IMR-90 (cell line): ENCODE measurements around the gene SH2B2. TPM values are rescaled to one million over a fixed set of nuclear protein-coding genes. Genes with fewer than 3 reads are reported as not detected.

Source experiments
- ATAC-seq: fragments of 200-7000 bp; cut with Tn5 transposase; 2 replicates; pipeline ENCODE4 v1.9.1; 2020; ENCODE audit warnings: low read depth, mild to moderate bottlenecking, moderate library complexity
- BruUV-seq: library from RNA; stranded (reverse); fragments of 400-500 nt; replicated peaks from 2 replicates; lab custom pipeline; 2021; lab: Mats Ljungman, UMichigan
- CTCF ChIA-PET: fragments of 300-600 bp; formaldehyde crosslinking; extraction: SDS; loops from one replicate; lab custom pipeline; 2021; ENCODE audit warnings: antibody characterized with exemption; lab: Yijun Ruan, JAX
- POLR2A ChIA-PET: fragments of 300-600 bp; sonication (Branson Sonifier 250); formaldehyde crosslinking; loops from one replicate; lab custom pipeline; 2022; ENCODE audit warnings: antibody characterized with exemption; ENCODE audit not compliant: unreplicated experiment; lab: Charles Lee
- DNase-seq: peaks from one replicate; pipeline ENCODE4 v3.0.0; 2013
- H2AFZ ChIP-seq: replicated peaks from 2 replicates; pipeline ENCODE3; 2013; ENCODE audit warnings: low read length, mild to moderate bottlenecking; ENCODE audit not compliant: poor library complexity
- H2AK5ac ChIP-seq: 2 replicates; pipeline ENCODE4 v1.6.1; 2013; ENCODE audit warnings: low read depth, low read length, inconsistent platforms
- H2AK9ac ChIP-seq: replicated peaks from 2 replicates; pipeline ENCODE3; 2013; ENCODE audit warnings: mild to moderate bottlenecking, low read depth, low read length, moderate library complexity; ENCODE audit not compliant: poor library complexity
- H2BK120ac ChIP-seq: 2 replicates; pipeline ENCODE4 v1.6.1; 2013; ENCODE audit warnings: low read depth, low read length, inconsistent platforms
- H2BK15ac ChIP-seq: 3 replicates; pipeline ENCODE4 v1.6.1; 2013; ENCODE audit warnings: low read depth, low read length, inconsistent platforms
- H2BK20ac ChIP-seq: 2 replicates; pipeline ENCODE4 v1.6.1; 2013; ENCODE audit warnings: low read depth, mild to moderate bottlenecking, inconsistent platforms, low read length, moderate library complexity
- H2BK5ac ChIP-seq: 2 replicates; pipeline ENCODE4 v1.6.1; 2013; ENCODE audit warnings: mild to moderate bottlenecking, low read depth, low read length, inconsistent platforms; ENCODE audit not compliant: poor library complexity, severe bottlenecking
- H3K14ac ChIP-seq: replicated peaks from 2 replicates; pipeline ENCODE4 v1.6.1; 2013; ENCODE audit warnings: low read depth, low read length, inconsistent platforms
- H3K18ac ChIP-seq: 2 replicates; pipeline ENCODE4 v1.6.1; 2013; ENCODE audit warnings: low read depth, low read length, control low read depth
- H3K23ac ChIP-seq: 2 replicates; pipeline ENCODE4 v1.6.1; 2013; ENCODE audit warnings: low read depth, low read length, inconsistent platforms
- H3K27ac ChIP-seq: 2 replicates; pipeline ENCODE4 v1.5.1; 2013; ENCODE audit warnings: mild to moderate bottlenecking, control low read depth, low read length; ENCODE audit not compliant: insufficient read depth
- H3K27me3 ChIP-seq: 2 replicates; pipeline ENCODE4 v1.6.1; 2013; ENCODE audit warnings: low read length; ENCODE audit not compliant: control insufficient read depth, insufficient read depth
- H3K36me3 ChIP-seq: 2 replicates; pipeline ENCODE4 v1.6.1; 2013; ENCODE audit warnings: low read length, mixed read lengths; ENCODE audit not compliant: control insufficient read depth, insufficient read depth
- H3K4ac ChIP-seq: 2 replicates; pipeline ENCODE4 v1.6.1; 2013; ENCODE audit warnings: low read depth, low read length, inconsistent platforms
- H3K4me1 ChIP-seq: 2 replicates; pipeline ENCODE4 v1.6.1; 2013; ENCODE audit warnings: low read length, mixed read lengths; ENCODE audit not compliant: control insufficient read depth, insufficient read depth
- H3K4me2 ChIP-seq: 2 replicates; pipeline ENCODE4 v1.6.1; 2013; ENCODE audit warnings: low read depth, mild to moderate bottlenecking, control low read depth, low read length, moderate library complexity
- H3K4me3 ChIP-seq: 2 replicates; pipeline ENCODE4 v1.5.1; 2013; ENCODE audit warnings: low read depth, mild to moderate bottlenecking, control low read depth, low read length, moderate library complexity; ENCODE audit not compliant: insufficient read depth
- H3K56ac ChIP-seq: 2 replicates; pipeline ENCODE4 v1.6.1; 2013; ENCODE audit warnings: low read length, inconsistent platforms; ENCODE audit not compliant: insufficient read depth; ENCODE audit errors: extremely low read depth
- H3K79me1 ChIP-seq, 2 experiments: 2 replicates each; pipeline ENCODE4 v1.6.1; 2013; ENCODE audit warnings: low read length in 2 of 2, inconsistent platforms in 1 of 2, low read depth in 1 of 2
- H3K9ac ChIP-seq: 2 replicates; pipeline ENCODE4 v1.6.1; 2013; ENCODE audit warnings: low read depth, low read length, control low read depth
- H3K9me1 ChIP-seq: 2 replicates; pipeline ENCODE4 v1.6.1; 2013; ENCODE audit warnings: low read length, inconsistent platforms; ENCODE audit not compliant: insufficient read depth
- H3K9me3 ChIP-seq: 2 replicates; pipeline ENCODE4 v1.6.1; 2013; ENCODE audit warnings: low read length; ENCODE audit not compliant: control insufficient read depth, insufficient read depth
- H4K20me1 ChIP-seq: 2 replicates; pipeline ENCODE4 v1.6.1; 2013; ENCODE audit warnings: low read length, inconsistent platforms; ENCODE audit not compliant: insufficient read depth
- H4K5ac ChIP-seq: 2 replicates; pipeline ENCODE4 v1.6.1; 2013; ENCODE audit warnings: mild to moderate bottlenecking, low read depth, low read length, control low read depth
- H4K8ac ChIP-seq, 2 experiments: 2 replicates each; pipeline ENCODE4 v1.6.1; 2013; ENCODE audit warnings: low read depth in 2 of 2, low read length in 2 of 2, control low read depth in 1 of 2, inconsistent platforms in 1 of 2
- H4K91ac ChIP-seq: 2 replicates; pipeline ENCODE4 v1.6.1; 2013; ENCODE audit warnings: low read depth, low read length, inconsistent platforms; ENCODE audit not compliant: insufficient read depth
- BHLHE40 ChIP-seq: fragments of 150-350 bp; IDR thresholded peaks from 2 replicates; pipeline ENCODE4 v1.6.1; 2016; ENCODE audit warnings: mild to moderate bottlenecking, low read depth, low read length
- CEBPB ChIP-seq: IDR thresholded peaks from 2 replicates; pipeline ENCODE4 v1.6.1; 2012; ENCODE audit warnings: low read depth, low read length, improper control_type of control experiment
- CHD1 ChIP-seq: IDR thresholded peaks from 2 replicates; pipeline ENCODE4 v1.6.1; 2012; ENCODE audit warnings: low read depth, low read length, improper control_type of control experiment
- CTCF ChIP-seq: conservative IDR thresholded peaks from 2 replicates; pipeline ENCODE4 v1.5.1; 2012; ENCODE audit warnings: mild to moderate bottlenecking, low read depth, low read length, improper control_type of control experiment
- ELK1 ChIP-seq: fragments of 150-350 bp; IDR thresholded peaks from 2 replicates; pipeline ENCODE4 v1.6.1; 2016; ENCODE audit warnings: low read depth, mild to moderate bottlenecking, low read length, moderate library complexity, borderline replicate concordance
- FOS ChIP-seq: fragments of 150-350 bp; IDR thresholded peaks from 2 replicates; pipeline ENCODE4 v1.6.1; 2016; ENCODE audit warnings: low read depth, low read length
- MAFK ChIP-seq: IDR thresholded peaks from 2 replicates; pipeline ENCODE4 v1.6.1; 2012; ENCODE audit warnings: low read depth, low read length, improper control_type of control experiment
- MAZ ChIP-seq: IDR thresholded peaks from 2 replicates; pipeline ENCODE4 v1.6.1; 2012; ENCODE audit warnings: low read depth, mild to moderate bottlenecking, low read length, improper control_type of control experiment, moderate library complexity, borderline replicate concordance
- MXI1 ChIP-seq: IDR thresholded peaks from 2 replicates; pipeline ENCODE4 v1.6.1; 2012; ENCODE audit warnings: low read depth, mild to moderate bottlenecking, low read length, moderate library complexity, borderline replicate concordance
- NFE2L2 ChIP-seq: fragments of 150-350 bp; IDR thresholded peaks from 2 replicates; pipeline ENCODE4 v1.6.1; 2016; ENCODE audit warnings: low read depth, mild to moderate bottlenecking, low read length
- POLR2A ChIP-seq: IDR thresholded peaks from 2 replicates; pipeline ENCODE4 v1.6.1; 2012; ENCODE audit warnings: mild to moderate bottlenecking, low read depth, low read length
- RAD21 ChIP-seq: IDR thresholded peaks from 2 replicates; pipeline ENCODE4 v1.6.1; 2012; ENCODE audit warnings: low read length, improper control_type of control experiment
- RCOR1 ChIP-seq: IDR thresholded peaks from 2 replicates; pipeline ENCODE4 v1.6.1; 2012; ENCODE audit warnings: mild to moderate bottlenecking, low read length, improper control_type of control experiment; ENCODE audit not compliant: insufficient replicate concordance
- RFX5 ChIP-seq: IDR thresholded peaks from 2 replicates; pipeline ENCODE4 v1.8.0; 2012; ENCODE audit warnings: low read depth, mild to moderate bottlenecking, low read length, moderate library complexity
- SMC3 ChIP-seq: fragments of 150-350 bp; IDR thresholded peaks from 2 replicates; pipeline ENCODE4 v1.6.1; 2016; ENCODE audit warnings: low read depth, mild to moderate bottlenecking, antibody characterized with exemption, low read length, moderate library complexity
- USF2 ChIP-seq: fragments of 150-350 bp; IDR thresholded peaks from 2 replicates; pipeline ENCODE4 v1.6.1; 2017; ENCODE audit warnings: mild to moderate bottlenecking, antibody characterized with exemption, low read length, low read depth
- WGBS, 2 experiments: methylation state at CpG; one replicate each; pipeline versions ENCODE4 v1.1.5 to v1.1.7; 2013; ENCODE audit warnings: missing lambda C conversion rate in 2 of 2; ENCODE audit not compliant: insufficient read length in 1 of 2; ENCODE audit errors: extremely low coverage in 2 of 2; 5-methylcytosine and 5-hydroxymethylcytosine counted together
- dilution Hi-C: fragments of 300-500 bp; cut with HindIII; formaldehyde crosslinking; loops from one replicate; pipeline ENCODE4 v1.14.3; 2018; ENCODE audit warnings: low sequenced_read_pairs; ENCODE audit not compliant: unreplicated experiment
- in situ Hi-C: fragments of 300-500 bp; cut with MboI; formaldehyde crosslinking; loops from 3 replicates; pipeline ENCODE4 v1.14.3; 2019; ENCODE audit warnings: low sequenced_read_pairs, inconsistent platforms, mixed read lengths
- intact Hi-C: fragments of 100-400 bp; cut with micrococcal nuclease; formaldehyde crosslinking; loops from 2 replicates; pipeline ENCODE4 v1.10.0; 2022
- polyA plus RNA-seq, 3 experiments: library from polyadenylated mRNA; depleted of rRNA; stranded (reverse); fragments of >200 nt; gene quantifications; 2 replicates each; pipeline ENCODE4 v1.2.3, GENCODE V29; 2012; ENCODE audit warnings: low replicate concordance in 1 of 3
- total RNA-seq: library from RNA; depleted of rRNA; stranded (reverse); fragments of >200 nt; gene quantifications from 2 replicates; pipeline ENCODE4 v1.2.3, GENCODE V29; 2012

SH2B2 gene
- total and polyA plus RNA-seq, 2 of the 4 experiments (the other 2 are of a cell fraction) = 0.36 to 0.99 TPM

- Histone ChIP-seq H3K56ac (no peak overlapping the region), H3K36me3 (no peaks in the 10 kb centered on the region), H2AFZ (no peak overlapping the region), H4K20me1 (no peaks in the 10 kb centered on the region), H4K91ac (no peak overlapping the region), H2BK120ac (no peak overlapping the region), H3K79me1 (peaks cover 0 to 7% of the 10 kb centered on the region in 2 experiments; a peak in 1 of 4 replicates), H4K8ac (no peak overlapping the region), H3K18ac (no peak overlapping the region), H3K27me3 (no peaks in the 10 kb centered on the region), H3K4me2 (no peak overlapping the region), H3K4me1 (peaks cover 4% of the 10 kb centered on the region; the same call in 1 of the 2 replicates), H2AK5ac (no peak overlapping the region), H2BK20ac (no peak overlapping the region), H3K9ac (no peak overlapping the region), H4K5ac (no peak overlapping the region), H3K27ac (no peak overlapping the region), H3K9me1 (peaks cover 3% of the 10 kb centered on the region; the same call in 1 of the 2 replicates), H3K9me3 (no peaks in the 10 kb centered on the region), H2BK15ac (no peak overlapping the region), H3K14ac (no peak overlapping the region), H2BK5ac (no peak overlapping the region), H3K23ac (no peak overlapping the region), H3K4ac (no peak overlapping the region), H3K4me3 (no peak overlapping the region), H2AK9ac (no peak overlapping the region)
- WGBS, 2 experiments = 95% methylated on average over 4 of the region's 9 CpGs; no CpG with 5 or more reads in 1 of the 2 experiments
- DNase-seq = no peak
- ChIA-PET POLR2A (no interaction called here), CTCF (interaction anchor here (0.8 kb wide), 1 partner anchor 12 kb away, joined by 3 read pairs; no protein-coding TSS in a partner anchor)
- no TSS peak for BruUV-seq
- dilution Hi-C loops (no loop called here), in situ Hi-C loops (loop anchor here (25.0 kb wide), 1 partner anchor 899 kb away; the partner anchor contains the start of gene COL26A1), intact Hi-C loops (no loop called here)
- ATAC-seq = no peak
- no peak for TF ChIP-seq RCOR1
- TF ChIP-seq POLR2A = no peak
- no peak for TF ChIP-seq MXI1
- TF ChIP-seq RAD21 = no peak
- no peak for TF ChIP-seq USF2
- no peak for TF ChIP-seq CHD1
- TF ChIP-seq CTCF = no peak
- no peak for TF ChIP-seq NFE2L2
- no peak for TF ChIP-seq ELK1
- no peak for TF ChIP-seq CEBPB
- TF ChIP-seq BHLHE40 = no peak
- TF ChIP-seq MAFK = no peak
- no peak for TF ChIP-seq MAZ
- TF ChIP-seq SMC3 = no peak
- no peak for TF ChIP-seq RFX5
- no peak for TF ChIP-seq FOS
Measured at GRCh38 chr7:102261451-102261850, 25.2 kb upstream of the SH2B2 start.
